ENCODE measurements around the gene CWF19L2.
"Not testable (repeated sequence)": the region's sequence is repeated elsewhere in the genome, so short reads cannot be mapped to it uniquely, and the experiment has no call there.

Gene CWF19L2

GRCh38 chr11:107438148-107438547 lies 19.5 kb downstream of the CWF19L2 start:
- DNase-seq (ENCODE audit: low read depth), result no peak

DNA sequence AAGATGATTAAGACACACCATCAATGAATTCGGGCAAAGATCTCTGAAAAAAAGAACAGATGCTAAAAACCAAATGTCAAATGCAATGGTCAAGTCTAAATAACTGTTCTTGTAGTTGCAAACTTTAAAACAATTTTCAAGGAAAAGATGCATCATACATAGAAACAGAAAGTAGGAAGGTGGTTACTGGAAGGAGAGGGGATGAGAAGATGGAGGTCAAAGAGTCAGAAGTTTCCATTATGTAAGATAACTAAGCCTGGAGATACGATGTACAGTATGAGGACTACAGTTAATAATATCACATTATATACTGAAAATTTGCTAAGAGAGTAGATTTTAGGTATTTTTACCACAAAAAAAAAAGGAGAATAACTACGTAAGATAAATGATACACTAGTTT lies 27.1 kb downstream of the CWF19L2 start:
- no peak for DNase-seq (ENCODE audit: low read depth)

DNA sequence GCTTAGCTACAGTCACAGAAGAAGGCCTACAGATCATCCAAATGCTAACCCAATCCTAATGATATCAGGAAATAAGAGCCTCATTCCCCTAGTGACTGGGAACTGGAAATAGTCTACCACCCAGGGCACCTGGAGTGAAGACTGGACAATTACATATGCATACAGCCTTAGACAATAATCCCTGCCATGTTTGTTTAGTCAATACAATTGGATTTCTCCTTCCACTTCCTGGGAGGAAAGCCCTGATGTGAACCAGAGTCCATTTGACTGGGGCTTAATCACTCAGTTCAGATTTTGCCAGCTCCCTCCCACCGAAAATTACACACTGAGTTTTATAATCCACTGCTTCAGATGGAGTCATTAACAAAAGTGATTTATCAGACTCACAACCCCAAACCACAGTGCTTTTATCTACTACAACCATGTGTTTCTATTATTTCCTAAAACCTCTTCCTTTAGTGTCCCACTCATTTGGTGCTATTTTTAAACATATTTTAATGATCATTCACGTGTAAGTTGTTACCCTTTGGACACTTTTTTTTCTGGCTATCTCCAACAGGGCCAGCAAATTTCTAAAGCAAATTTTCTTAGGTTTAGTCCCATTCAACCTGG lies 29.9 kb downstream of the CWF19L2 start:
- no peak for DNase-seq (ENCODE audit: low read depth)

GRCh38 chr11:107413352-107413751 lies 44.3 kb downstream of the CWF19L2 start:
- no peak for DNase-seq (ENCODE audit: low read depth)

- DNase-seq (ENCODE audit: low read depth), result no peak
Observed at GRCh38 chr11:107408762-107409211, 48.8 kb downstream of the CWF19L2 start.

GRCh38 chr11:107405260-107405659 lies 52.4 kb downstream of the CWF19L2 start:
- DNase-seq (ENCODE audit: low read depth), result no peak

- not testable (repeated sequence) for DNase-seq (ENCODE audit: low read depth)
Observed at GRCh38 chr11:107401131-107401530, 56.5 kb downstream of the CWF19L2 start.

- DNase-seq (ENCODE audit: low read depth), result no peak
Observed at GRCh38 chr11:107397357-107397756, 60.3 kb downstream of the CWF19L2 start.

GRCh38 chr11:107392611-107393010 lies 65.0 kb downstream of the CWF19L2 start:
- no peak for DNase-seq (ENCODE audit: low read depth)

DNA sequence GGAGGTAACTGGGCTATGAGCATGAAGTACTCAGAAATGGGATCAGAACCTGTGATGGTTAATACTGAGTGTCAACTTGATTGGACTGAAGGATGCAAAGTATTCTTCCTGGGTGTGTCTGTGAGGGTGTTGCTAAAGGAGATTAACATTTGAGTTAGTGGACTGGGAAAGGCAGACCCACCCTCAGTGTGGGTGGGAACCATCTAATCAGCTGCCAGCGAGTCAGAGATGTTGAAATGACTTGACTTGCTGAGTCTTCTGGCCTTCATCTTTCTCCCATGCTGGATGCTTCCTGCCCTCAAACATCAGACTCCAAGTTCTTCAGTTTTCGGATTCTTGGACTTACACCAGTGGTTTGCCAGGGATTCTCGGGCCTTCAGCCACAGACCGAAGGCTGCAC lies 66.9 kb downstream of the CWF19L2 start:
- not testable (repeated sequence) for DNase-seq (ENCODE audit: low read depth)

DNA sequence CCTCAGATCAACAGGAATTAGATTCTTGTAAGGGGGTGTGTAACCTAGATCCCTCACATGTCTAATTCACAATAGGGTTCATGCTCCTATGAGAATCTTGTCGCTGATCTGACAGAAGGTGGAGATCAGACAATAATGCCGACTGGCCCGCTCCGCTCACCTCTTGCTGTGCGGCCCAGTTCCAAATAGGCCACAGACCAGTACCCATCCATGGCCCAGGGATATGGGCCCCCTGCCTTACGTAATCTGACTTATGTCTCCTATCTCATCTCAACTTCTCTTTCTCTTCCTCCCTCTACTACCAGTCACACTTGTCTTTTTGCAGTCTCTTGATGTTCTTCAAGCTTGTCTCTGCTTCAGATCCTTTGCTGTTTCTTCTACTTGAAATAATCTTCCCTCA lies 70.0 kb downstream of the CWF19L2 start:
- no peak for DNase-seq (ENCODE audit: low read depth)

DNA sequence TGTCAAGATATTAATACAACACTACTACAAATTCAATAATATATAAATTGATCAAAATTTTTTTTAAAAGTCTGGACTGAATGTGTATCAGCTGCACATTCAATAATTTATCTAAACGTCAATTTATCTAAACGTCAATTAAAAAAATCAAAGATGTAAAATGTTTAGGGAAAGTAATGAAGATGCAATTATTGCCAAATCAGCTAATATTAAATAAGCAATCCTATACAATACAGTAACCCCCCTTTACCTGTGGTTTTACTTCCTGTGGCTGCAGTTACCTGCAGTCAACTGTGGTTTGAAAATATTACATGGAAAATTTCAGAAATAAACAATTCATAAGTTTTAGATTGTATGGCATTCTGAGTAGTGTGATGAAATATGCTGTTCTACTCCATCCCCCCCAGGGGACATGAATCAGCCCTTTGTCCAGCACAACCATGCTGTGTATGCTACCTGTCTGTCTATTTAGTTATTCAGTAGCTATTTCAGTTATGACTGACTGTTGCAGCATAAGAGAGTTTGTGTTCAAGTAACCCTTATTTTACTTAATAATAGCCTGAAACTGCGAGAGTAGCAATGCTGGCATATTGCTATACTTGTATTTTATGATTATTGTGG lies 72.2 kb downstream of the CWF19L2 start:
- no peak for DNase-seq (ENCODE audit: low read depth)

GRCh38 chr11:107384144-107384852 lies 73.3 kb downstream of the CWF19L2 start:
- no peak for DNase-seq (ENCODE audit: low read depth)

DNA sequence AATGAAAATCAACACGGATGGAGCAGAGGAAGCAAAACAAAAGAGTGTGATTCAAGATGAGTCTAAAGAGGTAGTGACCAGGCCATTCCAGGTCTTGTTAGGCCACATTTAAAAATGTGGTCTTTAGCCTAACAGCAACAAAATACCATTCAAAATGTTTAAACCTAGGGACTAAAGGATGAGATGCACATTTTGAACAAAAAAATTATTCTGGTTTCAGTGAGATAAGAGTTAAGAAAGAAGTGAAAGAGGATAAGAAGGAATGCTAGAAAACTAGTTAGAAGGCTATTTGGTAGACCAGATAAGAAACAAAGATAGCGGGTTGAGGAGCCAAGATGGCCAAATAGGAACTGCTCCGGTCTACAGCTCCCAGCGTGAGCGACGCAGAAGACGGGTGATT lies 85.2 kb downstream of the CWF19L2 start:
- no peak for DNase-seq (ENCODE audit: low read depth)

- no peak for DNase-seq (ENCODE audit: low read depth)
Observed at GRCh38 chr11:107370390-107370789, 87.2 kb downstream of the CWF19L2 start.

DNA sequence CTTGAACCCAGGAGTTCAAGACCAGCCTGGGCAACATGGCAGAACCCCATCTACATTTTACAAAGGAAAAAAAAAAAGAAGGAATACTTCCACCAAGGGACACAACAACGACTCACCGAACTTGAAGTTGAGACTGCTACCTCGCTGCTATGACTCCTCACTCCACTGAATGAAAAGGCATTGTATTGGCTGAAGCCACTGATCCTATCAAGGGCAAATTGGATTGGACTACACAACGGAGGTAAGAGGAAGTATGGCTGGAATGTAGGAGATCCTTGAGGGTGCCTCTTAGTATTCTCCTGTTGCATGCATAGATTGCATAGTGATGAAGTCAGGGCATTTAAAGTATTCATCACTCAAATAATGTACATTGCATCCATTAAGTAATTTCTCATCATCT lies 97.9 kb downstream of the CWF19L2 start:
- no peak for DNase-seq (ENCODE audit: low read depth)

DNA sequence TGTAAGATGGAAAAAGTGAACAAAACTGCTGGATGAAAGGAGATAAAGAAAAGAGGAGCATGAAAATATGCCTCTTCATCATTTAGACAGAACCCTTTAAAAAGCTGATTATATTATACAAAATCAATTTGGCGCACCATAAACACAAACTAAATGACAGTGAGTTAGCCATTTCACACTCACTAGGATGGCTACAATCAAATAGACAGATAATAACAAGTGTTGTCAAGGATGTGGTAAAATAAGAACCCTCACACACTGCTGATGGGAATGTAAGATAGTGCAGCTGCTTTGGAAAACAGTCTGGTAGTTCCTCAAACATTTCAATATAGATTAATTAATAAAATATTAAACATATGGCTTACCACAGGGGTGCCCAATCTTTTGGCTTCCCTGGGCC lies 99.7 kb downstream of the CWF19L2 start:
- no peak for DNase-seq (ENCODE audit: low read depth)

DNA sequence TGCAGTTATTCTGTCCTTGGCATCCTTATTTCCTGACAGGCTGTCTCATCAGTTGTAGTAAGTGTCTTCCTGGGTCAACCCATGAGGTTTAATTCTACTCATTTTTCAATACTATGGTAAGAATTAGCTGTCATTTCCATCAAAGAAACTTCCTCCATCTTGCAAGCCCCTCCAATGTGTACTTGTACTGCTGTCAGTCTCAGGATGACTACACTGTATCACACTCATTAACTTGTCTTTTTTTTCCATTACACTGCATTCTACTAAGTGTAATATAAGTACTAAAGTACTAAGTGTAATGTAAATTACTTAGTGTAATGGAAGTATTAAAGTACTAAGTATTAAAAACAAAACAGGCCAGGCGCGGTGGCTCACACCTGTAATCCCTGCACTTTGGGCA lies 102.8 kb downstream of the CWF19L2 start:
- no peak for DNase-seq (ENCODE audit: low read depth)

- no peak for DNase-seq (ENCODE audit: low read depth)
Observed at GRCh38 chr11:107337917-107338316, 119.7 kb downstream of the CWF19L2 start.

- no peak for DNase-seq (ENCODE audit: low read depth)
Observed at GRCh38 chr11:107331728-107332127, 125.9 kb downstream of the CWF19L2 start.

GRCh38 chr11:107329164-107329563 lies 128.5 kb downstream of the CWF19L2 start:
- no peak for DNase-seq (ENCODE audit: low read depth)

DNA sequence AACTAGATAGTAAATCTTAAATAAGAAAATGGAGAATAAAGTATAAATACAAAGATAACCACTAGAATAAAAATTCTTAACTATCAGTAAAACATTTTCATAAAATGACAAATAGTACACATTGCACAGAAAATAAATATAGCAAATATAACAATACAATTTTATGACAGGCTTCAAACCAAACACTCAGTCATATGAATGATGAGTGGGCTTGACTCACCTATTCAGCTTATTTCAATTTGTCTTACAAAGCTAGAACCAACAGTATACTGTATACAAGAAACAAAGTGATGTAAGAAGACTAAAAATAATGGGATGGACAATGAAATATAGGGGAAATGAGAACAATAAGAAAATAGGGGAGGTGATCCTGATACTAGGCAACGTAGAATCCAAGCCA lies 141.2 kb downstream of the CWF19L2 start:
- DNase-seq (ENCODE audit: low read depth), result no peak

- DNase-seq (ENCODE audit: low read depth), result no peak
Observed at GRCh38 chr11:107307991-107308390, 149.6 kb downstream of the CWF19L2 start.

Measured in stimulated activated CD8-positive, alpha-beta memory T cell treated with anti-CD3 and anti-CD28 coated beads, Interleukin-15, amount 100 ng/mL, for 24 hours (primary cell).